IMR-90 (cell line): ENCODE measurements around the gene CCM2. TPM values are rescaled to one million over a fixed set of nuclear protein-coding genes. Genes with fewer than 3 reads are reported as not detected.

Source experiments
- ATAC-seq: fragments of 200-7000 bp; cut with Tn5 transposase; 2 replicates; pipeline ENCODE4 v1.9.1; 2020; ENCODE audit warnings: low read depth, mild to moderate bottlenecking, moderate library complexity
- BruUV-seq: library from RNA; stranded (reverse); fragments of 400-500 nt; replicated peaks from 2 replicates; lab custom pipeline; 2021; lab: Mats Ljungman, UMichigan
- CTCF ChIA-PET: fragments of 300-600 bp; formaldehyde crosslinking; extraction: SDS; loops from one replicate; lab custom pipeline; 2021; ENCODE audit warnings: antibody characterized with exemption; lab: Yijun Ruan, JAX
- POLR2A ChIA-PET: fragments of 300-600 bp; sonication (Branson Sonifier 250); formaldehyde crosslinking; loops from one replicate; lab custom pipeline; 2022; ENCODE audit warnings: antibody characterized with exemption; ENCODE audit not compliant: unreplicated experiment; lab: Charles Lee
- DNase-seq: peaks from one replicate; pipeline ENCODE4 v3.0.0; 2013
- H2AFZ ChIP-seq: replicated peaks from 2 replicates; pipeline ENCODE3; 2013; ENCODE audit warnings: low read length, mild to moderate bottlenecking; ENCODE audit not compliant: poor library complexity
- H2AK5ac ChIP-seq: 2 replicates; pipeline ENCODE4 v1.6.1; 2013; ENCODE audit warnings: low read depth, low read length, inconsistent platforms
- H2AK9ac ChIP-seq: replicated peaks from 2 replicates; pipeline ENCODE3; 2013; ENCODE audit warnings: mild to moderate bottlenecking, low read depth, low read length, moderate library complexity; ENCODE audit not compliant: poor library complexity
- H2BK120ac ChIP-seq: 2 replicates; pipeline ENCODE4 v1.6.1; 2013; ENCODE audit warnings: low read depth, low read length, inconsistent platforms
- H2BK15ac ChIP-seq: 3 replicates; pipeline ENCODE4 v1.6.1; 2013; ENCODE audit warnings: low read depth, low read length, inconsistent platforms
- H2BK20ac ChIP-seq: 2 replicates; pipeline ENCODE4 v1.6.1; 2013; ENCODE audit warnings: low read depth, mild to moderate bottlenecking, inconsistent platforms, low read length, moderate library complexity
- H2BK5ac ChIP-seq: 2 replicates; pipeline ENCODE4 v1.6.1; 2013; ENCODE audit warnings: mild to moderate bottlenecking, low read depth, low read length, inconsistent platforms; ENCODE audit not compliant: poor library complexity, severe bottlenecking
- H3K14ac ChIP-seq: replicated peaks from 2 replicates; pipeline ENCODE4 v1.6.1; 2013; ENCODE audit warnings: low read depth, low read length, inconsistent platforms
- H3K18ac ChIP-seq: 2 replicates; pipeline ENCODE4 v1.6.1; 2013; ENCODE audit warnings: low read depth, low read length, control low read depth
- H3K23ac ChIP-seq: 2 replicates; pipeline ENCODE4 v1.6.1; 2013; ENCODE audit warnings: low read depth, low read length, inconsistent platforms
- H3K27ac ChIP-seq: 2 replicates; pipeline ENCODE4 v1.5.1; 2013; ENCODE audit warnings: mild to moderate bottlenecking, control low read depth, low read length; ENCODE audit not compliant: insufficient read depth
- H3K27me3 ChIP-seq: 2 replicates; pipeline ENCODE4 v1.6.1; 2013; ENCODE audit warnings: low read length; ENCODE audit not compliant: control insufficient read depth, insufficient read depth
- H3K36me3 ChIP-seq: 2 replicates; pipeline ENCODE4 v1.6.1; 2013; ENCODE audit warnings: low read length, mixed read lengths; ENCODE audit not compliant: control insufficient read depth, insufficient read depth
- H3K4ac ChIP-seq: 2 replicates; pipeline ENCODE4 v1.6.1; 2013; ENCODE audit warnings: low read depth, low read length, inconsistent platforms
- H3K4me1 ChIP-seq: 2 replicates; pipeline ENCODE4 v1.6.1; 2013; ENCODE audit warnings: low read length, mixed read lengths; ENCODE audit not compliant: control insufficient read depth, insufficient read depth
- H3K4me2 ChIP-seq: 2 replicates; pipeline ENCODE4 v1.6.1; 2013; ENCODE audit warnings: low read depth, mild to moderate bottlenecking, control low read depth, low read length, moderate library complexity
- H3K4me3 ChIP-seq: 2 replicates; pipeline ENCODE4 v1.5.1; 2013; ENCODE audit warnings: low read depth, mild to moderate bottlenecking, control low read depth, low read length, moderate library complexity; ENCODE audit not compliant: insufficient read depth
- H3K56ac ChIP-seq: 2 replicates; pipeline ENCODE4 v1.6.1; 2013; ENCODE audit warnings: low read length, inconsistent platforms; ENCODE audit not compliant: insufficient read depth; ENCODE audit errors: extremely low read depth
- H3K79me1 ChIP-seq, 2 experiments: 2 replicates each; pipeline ENCODE4 v1.6.1; 2013; ENCODE audit warnings: low read length in 2 of 2, inconsistent platforms in 1 of 2, low read depth in 1 of 2
- H3K9ac ChIP-seq: 2 replicates; pipeline ENCODE4 v1.6.1; 2013; ENCODE audit warnings: low read depth, low read length, control low read depth
- H3K9me1 ChIP-seq: 2 replicates; pipeline ENCODE4 v1.6.1; 2013; ENCODE audit warnings: low read length, inconsistent platforms; ENCODE audit not compliant: insufficient read depth
- H3K9me3 ChIP-seq: 2 replicates; pipeline ENCODE4 v1.6.1; 2013; ENCODE audit warnings: low read length; ENCODE audit not compliant: control insufficient read depth, insufficient read depth
- H4K20me1 ChIP-seq: 2 replicates; pipeline ENCODE4 v1.6.1; 2013; ENCODE audit warnings: low read length, inconsistent platforms; ENCODE audit not compliant: insufficient read depth
- H4K5ac ChIP-seq: 2 replicates; pipeline ENCODE4 v1.6.1; 2013; ENCODE audit warnings: mild to moderate bottlenecking, low read depth, low read length, control low read depth
- H4K8ac ChIP-seq, 2 experiments: 2 replicates each; pipeline ENCODE4 v1.6.1; 2013; ENCODE audit warnings: low read depth in 2 of 2, low read length in 2 of 2, control low read depth in 1 of 2, inconsistent platforms in 1 of 2
- H4K91ac ChIP-seq: 2 replicates; pipeline ENCODE4 v1.6.1; 2013; ENCODE audit warnings: low read depth, low read length, inconsistent platforms; ENCODE audit not compliant: insufficient read depth
- BHLHE40 ChIP-seq: fragments of 150-350 bp; IDR thresholded peaks from 2 replicates; pipeline ENCODE4 v1.6.1; 2016; ENCODE audit warnings: mild to moderate bottlenecking, low read depth, low read length
- CEBPB ChIP-seq: IDR thresholded peaks from 2 replicates; pipeline ENCODE4 v1.6.1; 2012; ENCODE audit warnings: low read depth, low read length, improper control_type of control experiment
- CHD1 ChIP-seq: IDR thresholded peaks from 2 replicates; pipeline ENCODE4 v1.6.1; 2012; ENCODE audit warnings: low read depth, low read length, improper control_type of control experiment
- MAFK ChIP-seq: IDR thresholded peaks from 2 replicates; pipeline ENCODE4 v1.6.1; 2012; ENCODE audit warnings: low read depth, low read length, improper control_type of control experiment
- RAD21 ChIP-seq: IDR thresholded peaks from 2 replicates; pipeline ENCODE4 v1.6.1; 2012; ENCODE audit warnings: low read length, improper control_type of control experiment
- WGBS, 2 experiments: methylation state at CpG; one replicate each; pipeline versions ENCODE4 v1.1.5 to v1.1.7; 2013; ENCODE audit warnings: missing lambda C conversion rate in 2 of 2; ENCODE audit not compliant: insufficient read length in 1 of 2; ENCODE audit errors: extremely low coverage in 2 of 2; 5-methylcytosine and 5-hydroxymethylcytosine counted together
- dilution Hi-C: fragments of 300-500 bp; cut with HindIII; formaldehyde crosslinking; loops from one replicate; pipeline ENCODE4 v1.14.3; 2018; ENCODE audit warnings: low sequenced_read_pairs; ENCODE audit not compliant: unreplicated experiment
- in situ Hi-C: fragments of 300-500 bp; cut with MboI; formaldehyde crosslinking; loops from 3 replicates; pipeline ENCODE4 v1.14.3; 2019; ENCODE audit warnings: low sequenced_read_pairs, inconsistent platforms, mixed read lengths
- intact Hi-C: fragments of 100-400 bp; cut with micrococcal nuclease; formaldehyde crosslinking; loops from 2 replicates; pipeline ENCODE4 v1.10.0; 2022
- polyA plus RNA-seq, 3 experiments: library from polyadenylated mRNA; depleted of rRNA; stranded (reverse); fragments of >200 nt; gene quantifications; 2 replicates each; pipeline ENCODE4 v1.2.3, GENCODE V29; 2012; ENCODE audit warnings: low replicate concordance in 1 of 3
- total RNA-seq: library from RNA; depleted of rRNA; stranded (reverse); fragments of >200 nt; gene quantifications from 2 replicates; pipeline ENCODE4 v1.2.3, GENCODE V29; 2012
- TF ChIP-seq, protein P1 (sequence below): fragments of 150-350 bp; IDR thresholded peaks from 2 replicates; pipeline ENCODE4 v1.6.1; 2017; ENCODE audit warnings: mild to moderate bottlenecking, antibody characterized with exemption, low read length, low read depth
- TF ChIP-seq, protein P2 (sequence below): conservative IDR thresholded peaks from 2 replicates; pipeline ENCODE4 v1.5.1; 2012; ENCODE audit warnings: mild to moderate bottlenecking, low read depth, low read length, improper control_type of control experiment

Gene CCM2
- total and polyA plus RNA-seq, 2 of the 4 experiments (the other 2 are of a cell fraction): 65.2 to 78.5 TPM

DNA sequence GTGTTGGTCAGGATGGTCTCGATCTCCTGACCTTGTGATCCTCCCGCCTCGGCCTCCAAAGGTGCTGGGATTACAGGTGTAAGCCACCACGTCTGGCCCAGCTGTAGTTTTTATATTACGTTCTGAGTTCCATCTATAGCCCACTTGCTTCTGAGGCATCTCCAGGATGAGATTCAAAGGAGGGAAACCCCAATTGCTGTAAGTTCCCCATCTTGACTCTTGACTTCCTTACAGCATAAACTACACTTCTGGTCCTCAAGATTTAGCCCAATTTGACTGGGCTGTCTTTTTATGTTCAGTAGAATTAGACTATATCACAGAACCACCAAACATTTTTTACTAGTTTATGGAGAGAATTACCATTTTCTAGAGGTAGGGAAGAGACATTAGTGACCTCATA is 44.3 kb downstream of the CCM2 start:
- TF ChIP-seq CEBPB: no peak
- no peak for TF ChIP-seq RAD21
- no peak for TF ChIP-seq MAFK
- TF ChIP-seq, protein P1, sequence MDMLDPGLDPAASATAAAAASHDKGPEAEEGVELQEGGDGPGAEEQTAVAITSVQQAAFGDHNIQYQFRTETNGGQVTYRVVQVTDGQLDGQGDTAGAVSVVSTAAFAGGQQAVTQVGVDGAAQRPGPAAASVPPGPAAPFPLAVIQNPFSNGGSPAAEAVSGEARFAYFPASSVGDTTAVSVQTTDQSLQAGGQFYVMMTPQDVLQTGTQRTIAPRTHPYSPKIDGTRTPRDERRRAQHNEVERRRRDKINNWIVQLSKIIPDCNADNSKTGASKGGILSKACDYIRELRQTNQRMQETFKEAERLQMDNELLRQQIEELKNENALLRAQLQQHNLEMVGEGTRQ: no peak
- TF ChIP-seq, protein P2, sequence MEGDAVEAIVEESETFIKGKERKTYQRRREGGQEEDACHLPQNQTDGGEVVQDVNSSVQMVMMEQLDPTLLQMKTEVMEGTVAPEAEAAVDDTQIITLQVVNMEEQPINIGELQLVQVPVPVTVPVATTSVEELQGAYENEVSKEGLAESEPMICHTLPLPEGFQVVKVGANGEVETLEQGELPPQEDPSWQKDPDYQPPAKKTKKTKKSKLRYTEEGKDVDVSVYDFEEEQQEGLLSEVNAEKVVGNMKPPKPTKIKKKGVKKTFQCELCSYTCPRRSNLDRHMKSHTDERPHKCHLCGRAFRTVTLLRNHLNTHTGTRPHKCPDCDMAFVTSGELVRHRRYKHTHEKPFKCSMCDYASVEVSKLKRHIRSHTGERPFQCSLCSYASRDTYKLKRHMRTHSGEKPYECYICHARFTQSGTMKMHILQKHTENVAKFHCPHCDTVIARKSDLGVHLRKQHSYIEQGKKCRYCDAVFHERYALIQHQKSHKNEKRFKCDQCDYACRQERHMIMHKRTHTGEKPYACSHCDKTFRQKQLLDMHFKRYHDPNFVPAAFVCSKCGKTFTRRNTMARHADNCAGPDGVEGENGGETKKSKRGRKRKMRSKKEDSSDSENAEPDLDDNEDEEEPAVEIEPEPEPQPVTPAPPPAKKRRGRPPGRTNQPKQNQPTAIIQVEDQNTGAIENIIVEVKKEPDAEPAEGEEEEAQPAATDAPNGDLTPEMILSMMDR: no peak
- no peak for TF ChIP-seq CHD1
- TF ChIP-seq BHLHE40: no peak
- DNase-seq (no peak), ATAC-seq (no peak)
- H3K56ac ChIP-seq: no peak overlapping the region
- no peak overlapping the region for H3K27ac ChIP-seq
- dilution Hi-C loops: no loop called here
- H2AFZ ChIP-seq: no peak overlapping the region
- H3K4me3 ChIP-seq: no peak overlapping the region
- peaks cover 7% of the 10 kb centered on the region; the same call in 1 of the 2 replicates for H4K20me1 ChIP-seq
- no peak overlapping the region for H3K9ac ChIP-seq
- H3K14ac ChIP-seq: no peak overlapping the region
- H4K91ac ChIP-seq: no peak overlapping the region
- in situ Hi-C loops: no loop called here
- no peak overlapping the region for H2BK15ac ChIP-seq
- no peaks in the 10 kb centered on the region for H3K9me3 ChIP-seq
- peaks cover 9 to 27% of the 10 kb centered on the region in 2 experiments for H3K79me1 ChIP-seq
- H2AK5ac ChIP-seq: no peak overlapping the region
- H2BK5ac ChIP-seq: no peak overlapping the region
- no peaks in the 10 kb centered on the region for H3K27me3 ChIP-seq
- H4K8ac ChIP-seq: no peak overlapping the region
- no peaks in the 10 kb centered on the region for H3K4me1 ChIP-seq
- peaks cover 7% of the 10 kb centered on the region for H3K36me3 ChIP-seq
- H4K5ac ChIP-seq: no peak overlapping the region
- WGBS, 2 experiments: no CpG with 5 or more reads among the region's 5 CpGs
- H3K9me1 ChIP-seq: peaks cover 6% of the 10 kb centered on the region; the same call in 1 of the 2 replicates
- H2AK9ac ChIP-seq: no peak overlapping the region
- no peak overlapping the region for H3K18ac ChIP-seq
- CTCF ChIA-PET: no interaction called here
- no peak overlapping the region for H2BK20ac ChIP-seq
- intact Hi-C loops: no loop called here
- no peak overlapping the region for H2BK120ac ChIP-seq
- BruUV-seq: no TSS peak
- no peak overlapping the region for H3K4me2 ChIP-seq
- POLR2A ChIA-PET: no interaction called here
- no peak overlapping the region for H3K23ac ChIP-seq
- H3K4ac ChIP-seq: no peak overlapping the region
